Ovary (tissue), 3 donors: ENCODE results near the gene GABBR2.

ENCODE experiments used
- EP300 ChIP-seq: sonication (generic); formaldehyde crosslinking; IDR thresholded peaks from one replicate; pipeline ENCODE4 v1.6.1; 2017; ENCODE audit warnings: antibody characterized with exemption
- TF ChIP-seq, protein P1 (sequence below), 3 donors: fragments of 450-650 bp in 2 of 3; fragments of 200-600 bp in 1 of 3; IDR thresholded peaks; one replicate each; pipeline versions ENCODE4 v1.5.1 to v1.8.0; 2016 to 2022; ENCODE audit warnings: antibody characterized with exemption in 3 of 3, mild to moderate bottlenecking in 1 of 3
- donor health status: DM: no; HTN: no; CAD: no.

DNA sequence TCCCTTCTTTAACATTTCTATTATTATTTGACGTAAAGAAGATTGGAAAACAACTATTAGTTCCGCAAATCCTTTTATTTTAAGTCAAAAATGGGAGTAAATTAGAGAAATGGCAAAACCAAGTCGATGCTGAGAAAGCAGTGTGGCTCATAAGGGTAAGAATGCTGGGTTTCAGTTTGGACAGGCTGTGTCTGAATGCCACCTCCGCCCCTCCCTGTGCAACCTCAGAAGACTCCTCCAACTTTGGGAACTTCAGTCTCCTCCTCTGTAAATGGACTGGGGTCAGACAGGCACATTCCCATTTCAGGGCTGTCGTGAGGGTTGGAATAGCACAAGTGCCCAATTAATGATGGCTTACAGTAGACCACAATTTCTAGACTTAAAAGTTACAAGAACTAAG is 154.0 kb downstream of the GABBR2 start:
- TF ChIP-seq, protein P1, sequence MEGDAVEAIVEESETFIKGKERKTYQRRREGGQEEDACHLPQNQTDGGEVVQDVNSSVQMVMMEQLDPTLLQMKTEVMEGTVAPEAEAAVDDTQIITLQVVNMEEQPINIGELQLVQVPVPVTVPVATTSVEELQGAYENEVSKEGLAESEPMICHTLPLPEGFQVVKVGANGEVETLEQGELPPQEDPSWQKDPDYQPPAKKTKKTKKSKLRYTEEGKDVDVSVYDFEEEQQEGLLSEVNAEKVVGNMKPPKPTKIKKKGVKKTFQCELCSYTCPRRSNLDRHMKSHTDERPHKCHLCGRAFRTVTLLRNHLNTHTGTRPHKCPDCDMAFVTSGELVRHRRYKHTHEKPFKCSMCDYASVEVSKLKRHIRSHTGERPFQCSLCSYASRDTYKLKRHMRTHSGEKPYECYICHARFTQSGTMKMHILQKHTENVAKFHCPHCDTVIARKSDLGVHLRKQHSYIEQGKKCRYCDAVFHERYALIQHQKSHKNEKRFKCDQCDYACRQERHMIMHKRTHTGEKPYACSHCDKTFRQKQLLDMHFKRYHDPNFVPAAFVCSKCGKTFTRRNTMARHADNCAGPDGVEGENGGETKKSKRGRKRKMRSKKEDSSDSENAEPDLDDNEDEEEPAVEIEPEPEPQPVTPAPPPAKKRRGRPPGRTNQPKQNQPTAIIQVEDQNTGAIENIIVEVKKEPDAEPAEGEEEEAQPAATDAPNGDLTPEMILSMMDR (IDR thresholded peaks at IDR 0.05), result no peak
- TF ChIP-seq EP300, result no peak
